GM18526 (cell line): ENCODE measurements around the gene EXOC3L4.

Experiments used
- POLR2A ChIP-seq: IDR thresholded peaks from 3 replicates; pipeline ENCODE4 v1.6.1; 2011; ENCODE audit not compliant: insufficient read length; ENCODE audit errors: extremely low read depth

EXOC3L4 gene

GRCh38 chr14:103137689-103138300 lies 43.3 kb downstream of the EXOC3L4 start:
- TF ChIP-seq POLR2A = no peak

GRCh38 chr14:103138301-103139131 lies 44.0 kb downstream of the EXOC3L4 start:
- TF ChIP-seq POLR2A = no peak

- no peak for TF ChIP-seq POLR2A
Measured at GRCh38 chr14:103139132-103140025, 44.9 kb downstream of the EXOC3L4 start.

GRCh38 chr14:103140316-103141109 lies 46.0 kb downstream of the EXOC3L4 start:
- no peak for TF ChIP-seq POLR2A

- TF ChIP-seq POLR2A = no peak
Measured at GRCh38 chr14:103141117-103141796, 46.7 kb downstream of the EXOC3L4 start.

- no peak for TF ChIP-seq POLR2A
Measured at GRCh38 chr14:103142026-103142425, 47.5 kb downstream of the EXOC3L4 start.

- no peak for TF ChIP-seq POLR2A
Measured at GRCh38 chr14:103142721-103143302, 48.3 kb downstream of the EXOC3L4 start.

- no peak for TF ChIP-seq POLR2A
Measured at GRCh38 chr14:103143506-103143905, 49.0 kb downstream of the EXOC3L4 start.

GRCh38 chr14:103144085-103144484 lies 49.6 kb downstream of the EXOC3L4 start:
- no peak for TF ChIP-seq POLR2A

GRCh38 chr14:103146141-103146709 lies 51.7 kb downstream of the EXOC3L4 start:
- TF ChIP-seq POLR2A = no peak

- no peak for TF ChIP-seq POLR2A
Measured at GRCh38 chr14:103149351-103150237, 55.1 kb downstream of the EXOC3L4 start.

- no peak for TF ChIP-seq POLR2A
Measured at GRCh38 chr14:103151270-103151945, 56.9 kb downstream of the EXOC3L4 start.

- no peak for TF ChIP-seq POLR2A
Measured at GRCh38 chr14:103155010-103155409, 60.5 kb downstream of the EXOC3L4 start.
